Mucosa of stomach (tissue), 1 donor: ENCODE measurements around the gene TEX28.
"Not testable (repeated sequence)": the region's sequence is repeated elsewhere in the genome, so short reads cannot be mapped to it uniquely, and the experiment has no call there.

Experiments used
- H3K27me3 ChIP-seq: one replicate; pipeline ENCODE4 v1.7.0; 2013; ENCODE audit warnings: mild to moderate bottlenecking, low read length; ENCODE audit not compliant: control insufficient read depth, insufficient read depth
- H3K36me3 ChIP-seq: one replicate; pipeline ENCODE4 v1.7.0; 2013; ENCODE audit warnings: low read length; ENCODE audit not compliant: control insufficient read depth, insufficient read depth
- H3K4me1 ChIP-seq: one replicate; pipeline ENCODE4 v1.7.0; 2013; ENCODE audit warnings: mild to moderate bottlenecking, low read length; ENCODE audit not compliant: control insufficient read depth, insufficient read depth
- H3K4me3 ChIP-seq: one replicate; pipeline ENCODE4 v1.7.0; 2013; ENCODE audit warnings: low read length
- H3K9ac ChIP-seq: one replicate; pipeline ENCODE4 v1.7.0; 2013; ENCODE audit warnings: mild to moderate bottlenecking, low read length, moderate library complexity
- H3K9me3 ChIP-seq: one replicate; pipeline ENCODE4 v1.7.0; 2013; ENCODE audit warnings: mild to moderate bottlenecking, low read length, moderate library complexity; ENCODE audit not compliant: control insufficient read depth
- donor health status: Pancreatic carcinoma.

TEX28 gene

DNA sequence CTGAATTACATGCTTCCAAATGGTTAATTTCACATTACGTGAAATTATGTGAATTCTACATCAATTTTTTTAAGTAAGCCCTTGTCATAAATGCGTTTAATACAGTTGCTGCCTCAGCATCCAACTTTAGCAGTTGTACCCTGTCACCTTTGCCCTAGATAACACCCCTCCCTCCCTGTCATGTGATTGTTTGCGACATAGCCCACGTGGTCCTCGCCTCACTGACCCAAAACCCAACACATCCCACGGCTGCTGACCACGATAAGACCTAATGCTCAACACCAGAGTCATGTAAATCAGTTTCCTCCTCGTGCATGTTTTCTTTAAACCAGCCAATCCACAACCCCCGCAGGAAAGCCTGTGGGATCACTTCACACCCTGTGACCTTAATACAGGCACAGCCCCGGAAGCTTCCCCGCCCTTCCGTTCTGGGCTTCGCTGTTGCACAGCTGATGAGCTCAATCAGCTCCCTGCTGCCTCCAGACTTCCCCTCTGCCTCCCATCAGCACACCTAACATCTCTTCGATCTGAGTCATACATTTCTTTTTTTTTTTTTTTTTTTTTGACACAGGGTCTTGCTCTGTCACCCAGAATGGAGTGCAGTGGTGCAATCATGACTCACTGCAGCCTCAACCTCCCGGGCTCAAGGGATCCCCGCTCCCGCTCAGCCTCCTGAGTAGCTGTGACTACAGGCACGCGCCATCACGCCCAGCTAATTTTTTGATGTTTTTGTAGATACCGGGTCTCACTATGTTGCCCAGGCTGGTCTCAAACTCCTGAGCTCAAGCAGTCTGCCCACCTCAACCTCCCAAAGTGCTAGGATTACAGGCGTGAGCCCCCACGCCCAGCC lies 10.2 kb downstream of the TEX28 start:
- H3K4me3 ChIP-seq, H3K27me3 ChIP-seq, H3K36me3 ChIP-seq, H3K9me3 ChIP-seq, H3K9ac ChIP-seq, H3K4me1 ChIP-seq: not testable (repeated sequence)

DNA sequence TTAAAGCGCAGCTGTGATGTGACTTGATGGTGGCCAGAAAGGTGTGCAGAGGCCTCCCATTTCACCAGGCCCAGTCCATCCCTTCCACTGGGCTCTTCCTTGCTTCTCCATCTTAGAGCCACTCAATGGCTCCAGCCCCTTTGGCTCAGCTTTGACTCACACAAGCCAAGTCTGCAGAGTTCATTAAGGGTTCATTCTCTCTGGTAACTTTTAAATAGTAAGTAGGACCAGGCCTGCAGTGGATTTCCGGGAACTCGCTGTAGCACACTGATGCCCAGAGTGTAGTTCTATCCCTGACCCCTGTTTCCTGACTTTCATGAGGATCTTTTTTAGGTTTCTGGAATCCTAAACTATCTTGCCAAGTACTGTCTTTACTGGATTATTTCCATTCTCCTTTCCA lies 25.7 kb downstream of the TEX28 start:
- not testable (repeated sequence) for H3K36me3 ChIP-seq, H3K9ac ChIP-seq, H3K4me3 ChIP-seq, H3K4me1 ChIP-seq, H3K9me3 ChIP-seq, H3K27me3 ChIP-seq

DNA sequence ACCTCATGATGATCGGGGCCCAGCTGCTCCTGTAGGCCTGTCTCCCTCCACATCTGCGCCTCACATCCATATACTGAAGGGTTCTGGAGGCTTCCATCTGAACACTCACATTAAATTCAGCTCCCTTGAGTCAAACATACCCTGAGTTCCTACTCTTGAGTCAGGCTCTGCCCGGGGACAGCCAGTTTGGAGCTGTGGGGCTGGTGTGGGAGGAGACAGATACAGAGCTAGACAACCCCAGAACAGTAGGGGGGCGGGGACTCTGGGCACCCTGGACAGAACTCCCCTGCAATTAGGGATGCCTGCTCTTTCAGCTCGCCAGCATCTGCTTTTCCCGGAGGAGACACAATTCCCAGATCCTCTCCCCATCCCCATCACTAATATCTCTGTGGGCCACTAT lies 31.9 kb downstream of the TEX28 start:
- not testable (repeated sequence) for H3K4me3 ChIP-seq, H3K36me3 ChIP-seq, H3K27me3 ChIP-seq, H3K4me1 ChIP-seq, H3K9ac ChIP-seq, H3K9me3 ChIP-seq

DNA sequence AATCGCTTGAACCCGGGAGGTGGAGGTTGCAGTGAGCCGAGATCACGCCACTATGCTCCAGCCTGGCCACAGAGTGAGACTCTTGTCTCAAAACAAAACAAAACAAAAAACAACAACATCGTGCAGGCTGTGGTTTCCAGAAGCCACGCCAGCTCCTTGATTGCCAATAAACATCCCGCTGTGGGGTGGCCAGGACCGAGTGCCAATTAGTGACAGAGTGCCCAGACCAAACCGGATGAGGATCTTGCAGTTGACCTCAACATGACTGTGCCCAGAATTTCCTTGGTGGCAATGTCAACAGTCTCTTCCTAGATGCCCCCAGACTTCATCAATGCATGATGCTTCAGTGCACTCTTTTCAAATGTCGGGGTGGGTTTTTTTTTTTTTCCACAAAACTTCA lies 36.2 kb downstream of the TEX28 start:
- not testable (repeated sequence) for H3K27me3 ChIP-seq, H3K4me1 ChIP-seq, H3K4me3 ChIP-seq, H3K9me3 ChIP-seq, H3K36me3 ChIP-seq, H3K9ac ChIP-seq

- H3K27me3 ChIP-seq, H3K9me3 ChIP-seq, H3K36me3 ChIP-seq, H3K4me1 ChIP-seq, H3K9ac ChIP-seq, H3K4me3 ChIP-seq: not testable (repeated sequence)
Measured at GRCh38 chrX:154257282-154257681, 37.6 kb downstream of the TEX28 start, which contains the start of gene OPN1MW3. Gene OPN1MW3 (plus strand): TSS chrX:154257582. CDS start chrX:154257620, 38 bp downstream.

DNA sequence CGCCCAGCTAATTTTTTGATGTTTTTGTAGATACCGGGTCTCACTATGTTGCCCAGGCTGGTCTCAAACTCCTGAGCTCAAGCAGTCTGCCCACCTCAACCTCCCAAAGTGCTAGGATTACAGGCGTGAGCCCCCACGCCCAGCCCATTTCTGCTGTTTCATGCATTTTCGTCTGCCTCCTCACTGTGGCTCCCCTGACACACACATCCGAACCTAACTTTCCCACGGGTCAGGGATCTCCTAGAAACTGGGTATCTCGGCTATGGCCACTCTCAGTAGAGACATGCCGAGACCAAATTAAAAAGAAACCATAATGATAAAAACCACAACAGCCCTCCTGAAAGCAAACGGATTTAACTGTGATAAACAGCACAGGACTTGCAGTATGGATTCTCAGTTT lies 46.8 kb downstream of the TEX28 start:
- H3K36me3 ChIP-seq, H3K4me3 ChIP-seq, H3K4me1 ChIP-seq, H3K27me3 ChIP-seq, H3K9me3 ChIP-seq, H3K9ac ChIP-seq: not testable (repeated sequence)

DNA sequence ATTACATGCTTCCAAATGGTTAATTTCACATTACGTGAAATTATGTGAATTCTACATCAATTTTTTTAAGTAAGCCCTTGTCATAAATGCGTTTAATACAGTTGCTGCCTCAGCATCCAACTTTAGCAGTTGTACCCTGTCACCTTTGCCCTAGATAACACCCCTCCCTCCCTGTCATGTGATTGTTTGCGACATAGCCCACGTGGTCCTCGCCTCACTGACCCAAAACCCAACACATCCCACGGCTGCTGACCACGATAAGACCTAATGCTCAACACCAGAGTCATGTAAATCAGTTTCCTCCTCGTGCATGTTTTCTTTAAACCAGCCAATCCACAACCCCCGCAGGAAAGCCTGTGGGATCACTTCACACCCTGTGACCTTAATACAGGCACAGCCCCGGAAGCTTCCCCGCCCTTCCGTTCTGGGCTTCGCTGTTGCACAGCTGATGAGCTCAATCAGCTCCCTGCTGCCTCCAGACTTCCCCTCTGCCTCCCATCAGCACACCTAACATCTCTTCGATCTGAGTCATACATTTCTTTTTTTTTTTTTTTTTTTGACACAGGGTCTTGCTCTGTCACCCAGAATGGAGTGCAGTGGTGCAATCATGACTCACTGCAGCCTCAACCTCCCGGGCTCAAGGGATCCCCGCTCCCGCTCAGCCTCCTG lies 47.4 kb downstream of the TEX28 start:
- not testable (repeated sequence) for H3K36me3 ChIP-seq, H3K27me3 ChIP-seq, H3K9ac ChIP-seq, H3K4me1 ChIP-seq, H3K9me3 ChIP-seq, H3K4me3 ChIP-seq

DNA sequence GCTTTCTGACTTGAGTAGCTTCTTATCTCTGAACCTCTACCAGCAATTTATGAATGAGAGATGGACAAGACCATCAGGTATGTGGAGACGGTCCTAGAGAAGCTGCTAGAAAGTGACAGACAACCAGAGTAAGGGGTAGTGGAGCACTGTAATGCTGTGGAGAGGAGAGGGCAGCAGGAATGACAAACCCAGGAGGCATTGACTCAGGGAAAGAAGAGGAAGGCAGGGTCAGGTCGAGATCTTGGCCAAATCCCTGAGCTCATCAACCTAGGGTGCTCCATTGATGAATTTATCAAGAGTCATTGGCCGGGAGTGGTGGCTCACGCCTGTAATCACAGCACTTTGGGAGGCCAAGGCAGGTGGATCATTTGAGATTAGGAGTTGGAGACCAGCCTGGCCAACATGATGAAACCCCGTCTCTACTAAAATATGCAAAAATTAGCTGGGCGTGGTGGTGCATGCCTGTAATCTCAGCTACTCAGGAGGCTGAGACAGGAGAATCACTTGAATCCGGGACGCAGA lies 54.9 kb downstream of the TEX28 start:
- not testable (repeated sequence) for H3K9me3 ChIP-seq, H3K36me3 ChIP-seq, H3K4me3 ChIP-seq, H3K4me1 ChIP-seq, H3K9ac ChIP-seq, H3K27me3 ChIP-seq

DNA sequence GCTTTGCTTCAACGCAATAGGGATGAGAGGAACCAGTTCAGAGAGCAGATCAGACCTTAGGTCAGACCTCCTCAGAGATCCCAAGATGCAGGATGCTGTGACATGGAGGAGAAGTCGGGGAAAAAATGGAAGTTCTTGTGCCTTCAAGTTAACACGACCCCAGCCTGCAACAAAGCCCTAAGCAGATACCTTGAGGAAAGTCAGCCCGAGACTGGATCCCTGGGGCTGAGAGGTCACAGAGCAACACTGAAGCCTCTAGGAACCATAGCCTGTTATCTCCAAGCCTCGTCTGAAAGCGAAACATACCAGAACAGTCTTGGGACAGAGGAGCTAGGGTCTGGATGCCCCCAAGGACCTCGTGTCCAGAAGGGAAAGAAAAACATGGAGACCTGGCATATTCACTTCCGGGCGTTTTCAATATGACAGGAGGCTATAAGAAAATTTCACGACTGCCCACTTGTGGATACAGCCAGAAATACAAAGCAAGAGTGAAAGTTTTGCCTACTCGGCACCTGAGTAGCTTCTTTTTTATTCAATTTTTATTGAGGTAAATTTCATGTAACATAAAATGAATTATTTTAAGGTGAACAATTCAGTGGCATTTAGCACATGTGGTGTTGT lies 55.9 kb downstream of the TEX28 start:
- H3K4me1 ChIP-seq, H3K4me3 ChIP-seq, H3K27me3 ChIP-seq, H3K36me3 ChIP-seq, H3K9me3 ChIP-seq, H3K9ac ChIP-seq: not testable (repeated sequence)

GRCh38 chrX:154233620-154234019 lies 61.3 kb downstream of the TEX28 start:
- H3K4me3 ChIP-seq, H3K27me3 ChIP-seq, H3K9ac ChIP-seq, H3K9me3 ChIP-seq, H3K4me1 ChIP-seq, H3K36me3 ChIP-seq: not testable (repeated sequence)

DNA sequence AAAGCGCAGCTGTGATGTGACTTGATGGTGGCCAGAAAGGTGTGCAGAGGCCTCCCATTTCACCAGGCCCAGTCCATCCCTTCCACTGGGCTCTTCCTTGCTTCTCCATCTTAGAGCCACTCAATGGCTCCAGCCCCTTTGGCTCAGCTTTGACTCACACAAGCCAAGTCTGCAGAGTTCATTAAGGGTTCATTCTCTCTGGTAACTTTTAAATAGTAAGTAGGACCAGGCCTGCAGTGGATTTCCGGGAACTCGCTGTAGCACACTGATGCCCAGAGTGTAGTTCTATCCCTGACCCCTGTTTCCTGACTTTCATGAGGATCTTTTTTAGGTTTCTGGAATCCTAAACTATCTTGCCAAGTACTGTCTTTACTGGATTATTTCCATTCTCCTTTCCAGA lies 63.5 kb downstream of the TEX28 start:
- not testable (repeated sequence) for H3K27me3 ChIP-seq, H3K4me3 ChIP-seq, H3K9ac ChIP-seq, H3K4me1 ChIP-seq, H3K36me3 ChIP-seq, H3K9me3 ChIP-seq

GRCh38 chrX:154226706-154227105 lies 68.2 kb downstream of the TEX28 start:
- H3K4me3 ChIP-seq, H3K36me3 ChIP-seq, H3K9ac ChIP-seq, H3K9me3 ChIP-seq, H3K4me1 ChIP-seq, H3K27me3 ChIP-seq: not testable (repeated sequence)
